Mesenchymal stem cell (in vitro differentiated cells and primary cell): ENCODE data around the gene NEK11.

ENCODE experiments used
- DNase-seq: peaks from one replicate; pipeline ENCODE4 v3.0.0-alpha.2; 2013
- H2AFZ ChIP-seq: one replicate; pipeline ENCODE4 v1.6.1; 2013; ENCODE audit warnings: low read depth, mild to moderate bottlenecking, control low read depth, inconsistent platforms, low read length, moderate library complexity
- H2AK5ac ChIP-seq: 2 replicates; pipeline ENCODE4 v1.6.1; 2013; ENCODE audit warnings: low read length, moderate library complexity, mild to moderate bottlenecking, inconsistent platforms; ENCODE audit not compliant: severe bottlenecking
- H2BK120ac ChIP-seq: one replicate; pipeline ENCODE4 v1.6.1; 2013; ENCODE audit warnings: low read depth, mild to moderate bottlenecking, inconsistent platforms, low read length, moderate library complexity
- H2BK12ac ChIP-seq, 2 experiments: one replicate each; pipeline ENCODE4 v1.6.1; 2013; ENCODE audit warnings: inconsistent platforms in 2 of 2, low read length in 2 of 2, mild to moderate bottlenecking in 2 of 2, moderate library complexity in 2 of 2, control low read depth in 1 of 2
- H2BK15ac ChIP-seq: one replicate; pipeline ENCODE4 v1.6.1; 2013; ENCODE audit warnings: mild to moderate bottlenecking, low read depth, inconsistent platforms; ENCODE audit not compliant: poor library complexity, severe bottlenecking
- H2BK5ac ChIP-seq: 2 replicates; pipeline ENCODE4 v1.6.1; 2013; ENCODE audit warnings: low read depth, mild to moderate bottlenecking, low read length, control low read depth, inconsistent platforms; ENCODE audit not compliant: poor library complexity, severe bottlenecking
- H3K14ac ChIP-seq, 2 experiments: one replicate each; pipeline ENCODE4 v1.6.1; 2013; ENCODE audit warnings: inconsistent platforms in 2 of 2, low read length in 2 of 2, control low read depth in 1 of 2, mild to moderate bottlenecking in 1 of 2, moderate library complexity in 1 of 2
- H3K18ac ChIP-seq, 2 experiments: one replicate each; pipeline ENCODE4 v1.6.1; 2013; ENCODE audit warnings: inconsistent platforms in 2 of 2, low read length in 2 of 2, control low read depth in 1 of 2, low read depth in 1 of 2, mild to moderate bottlenecking in 1 of 2
- H3K23ac ChIP-seq, 2 experiments: one replicate each; pipeline ENCODE4 v1.6.1; 2013; ENCODE audit warnings: inconsistent platforms in 2 of 2, low read length in 2 of 2, mild to moderate bottlenecking in 2 of 2, moderate library complexity in 2 of 2, control low read depth in 1 of 2
- H3K27ac ChIP-seq: 2 replicates; pipeline ENCODE4 v1.5.1; 2013; ENCODE audit warnings: mild to moderate bottlenecking, moderate library complexity, low read length, control low read depth, inconsistent platforms; ENCODE audit not compliant: poor library complexity, severe bottlenecking
- H3K27me3 ChIP-seq, 2 experiments: 2 replicates each; pipeline versions ENCODE4 v1.6.1 to v1.7.0; 2013; ENCODE audit warnings: low read length in 2 of 2, mild to moderate bottlenecking in 2 of 2, moderate library complexity in 2 of 2, control low read depth in 1 of 2, inconsistent platforms in 1 of 2; ENCODE audit not compliant: control insufficient read depth in 1 of 2, insufficient read depth in 1 of 2
- H3K36me3 ChIP-seq, 2 experiments: 2 replicates each; pipeline versions ENCODE4 v1.6.1 to v1.7.0; 2013; ENCODE audit warnings: low read length in 2 of 2, control low read depth in 1 of 2, inconsistent platforms in 1 of 2, low read depth in 1 of 2, mild to moderate bottlenecking in 1 of 2; ENCODE audit not compliant: insufficient read depth in 2 of 2, control insufficient read depth in 1 of 2
- H3K4ac ChIP-seq, 2 experiments: one replicate each; pipeline ENCODE4 v1.6.1; 2013; ENCODE audit warnings: inconsistent platforms in 2 of 2, low read length in 2 of 2, mild to moderate bottlenecking in 2 of 2, moderate library complexity in 2 of 2, control low read depth in 1 of 2, low read depth in 1 of 2
- H3K4me1 ChIP-seq: 2 replicates; pipeline ENCODE4 v1.6.1; 2013; ENCODE audit warnings: low read depth, low read length, control low read depth; ENCODE audit not compliant: control insufficient read depth, insufficient read depth
- H3K4me2 ChIP-seq: 2 replicates; pipeline ENCODE4 v1.6.1; 2013; ENCODE audit warnings: low read length, mild to moderate bottlenecking, inconsistent platforms; ENCODE audit not compliant: poor library complexity, severe bottlenecking
- H3K4me3 ChIP-seq, 2 experiments: 2 replicates each; pipeline versions ENCODE4 v1.5.1 to v1.7.0; 2013; ENCODE audit warnings: low read length in 2 of 2, mild to moderate bottlenecking in 2 of 2, control low read depth in 1 of 2, low read depth in 1 of 2; ENCODE audit not compliant: insufficient read depth in 1 of 2
- H3K79me1 ChIP-seq: replicated peaks from 2 replicates; pipeline ENCODE4 v1.6.1; 2013; ENCODE audit warnings: mild to moderate bottlenecking, control low read depth, low read length, inconsistent platforms; ENCODE audit not compliant: poor library complexity, severe bottlenecking
- H3K9ac ChIP-seq: 2 replicates; pipeline ENCODE4 v1.7.0; 2013; ENCODE audit warnings: mild to moderate bottlenecking, low read length, moderate library complexity
- H3K9me3 ChIP-seq: 2 replicates; pipeline ENCODE4 v1.7.0; 2013; ENCODE audit warnings: mild to moderate bottlenecking, low read length; ENCODE audit not compliant: control insufficient read depth
- H4K8ac ChIP-seq: one replicate; pipeline ENCODE4 v1.6.1; 2013; ENCODE audit warnings: inconsistent platforms, mild to moderate bottlenecking, low read length, moderate library complexity
- H4K91ac ChIP-seq: one replicate; pipeline ENCODE4 v1.6.1; 2013; ENCODE audit warnings: mild to moderate bottlenecking, low read length, inconsistent platforms
- WGBS: methylation state at CpG from one replicate; pipeline ENCODE4 v1.1.7; 2013; ENCODE audit warnings: mixed read lengths; 5-methylcytosine and 5-hydroxymethylcytosine counted together

NEK11 gene

DNA sequence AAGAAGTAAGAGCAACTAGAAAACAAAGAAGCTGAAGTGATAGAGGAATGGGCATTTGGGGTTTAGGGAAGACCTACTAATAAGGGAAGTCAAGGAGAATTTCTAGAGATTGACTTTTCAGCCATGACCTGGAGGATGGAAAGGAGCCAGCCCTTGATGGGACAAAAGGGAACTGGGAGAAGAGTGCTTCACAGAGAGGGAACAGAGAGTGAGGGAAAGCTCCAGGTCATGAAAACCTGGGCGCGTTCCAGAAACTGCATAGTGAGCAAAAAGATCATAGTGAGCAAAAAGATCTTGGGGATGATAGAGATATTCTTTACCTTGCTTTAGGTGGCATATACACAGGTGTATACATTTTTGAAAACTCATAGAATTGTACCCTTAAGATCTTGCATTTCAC, 211.8 kb downstream of the NEK11 start:
- Histone ChIP-seq H3K4ac (no peak overlapping the region), H2BK120ac (no peak overlapping the region), H3K18ac (no peak overlapping the region), H3K27me3 (no peaks in the 10 kb centered on the region), H3K9me3 (no peaks in the 10 kb centered on the region), H4K8ac (no peak overlapping the region), H3K4me3 (no peak overlapping the region), H4K91ac (no peak overlapping the region), H2AFZ (no peak overlapping the region), H2BK5ac (no peak overlapping the region), H3K9ac (no peak overlapping the region), H3K27ac (no peak overlapping the region), H3K14ac (no peak overlapping the region), H2AK5ac (no peak overlapping the region), H3K36me3 (no peaks in the 10 kb centered on the region), H2BK15ac (no peak overlapping the region), H3K4me2 (no peak overlapping the region), H2BK12ac (no peak overlapping the region), H3K79me1 (no peaks in the 10 kb centered on the region), H3K23ac (no peak overlapping the region), H3K4me1 (no peaks in the 10 kb centered on the region)
- no peak for DNase-seq
- 90% methylated on average over 2 of the region's 2 CpGs for WGBS

DNA sequence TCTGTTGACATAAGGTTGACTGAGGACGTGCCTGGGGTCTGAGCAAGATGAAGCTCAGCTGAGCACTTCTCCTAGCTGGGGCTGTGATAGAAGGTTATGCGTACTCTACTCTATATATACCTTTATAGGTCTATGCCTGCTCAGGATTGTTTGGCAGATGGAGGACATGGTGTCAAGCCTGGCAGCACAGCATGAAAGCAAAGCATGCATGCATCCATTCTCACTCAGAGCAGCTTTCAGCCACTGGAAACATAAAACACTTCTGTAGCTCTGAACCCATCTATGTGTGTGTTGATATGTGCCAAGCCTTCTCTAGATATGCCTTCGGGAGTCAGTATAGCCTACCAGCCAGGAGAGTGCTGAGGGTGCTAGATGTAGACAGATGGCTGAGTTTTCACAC, 212.6 kb downstream of the NEK11 start:
- DNase-seq, result no peak
- no peak overlapping the region for H3K18ac ChIP-seq
- no peaks in the 10 kb centered on the region for H3K4me1 ChIP-seq
- no peak overlapping the region for H3K4ac ChIP-seq
- H2BK12ac ChIP-seq, result no peak overlapping the region
- no peak overlapping the region for H3K4me3 ChIP-seq
- H3K23ac ChIP-seq, result no peak overlapping the region
- H2BK5ac ChIP-seq, result no peak overlapping the region
- H3K9me3 ChIP-seq, result no peaks in the 10 kb centered on the region
- H2AK5ac ChIP-seq, result no peak overlapping the region
- no peaks in the 10 kb centered on the region for H3K27me3 ChIP-seq
- H3K14ac ChIP-seq, result no peak overlapping the region
- H2BK15ac ChIP-seq, result no peak overlapping the region
- no peak overlapping the region for H4K8ac ChIP-seq
- no peak overlapping the region for H2AFZ ChIP-seq
- no peak overlapping the region for H4K91ac ChIP-seq
- no peak overlapping the region for H3K27ac ChIP-seq
- 90% methylated on average over 1 of the region's 3 CpGs for WGBS
- H3K79me1 ChIP-seq, result no peaks in the 10 kb centered on the region
- H2BK120ac ChIP-seq, result no peak overlapping the region
- no peak overlapping the region for H3K9ac ChIP-seq
- no peaks in the 10 kb centered on the region for H3K36me3 ChIP-seq
- no peak overlapping the region for H3K4me2 ChIP-seq

DNA sequence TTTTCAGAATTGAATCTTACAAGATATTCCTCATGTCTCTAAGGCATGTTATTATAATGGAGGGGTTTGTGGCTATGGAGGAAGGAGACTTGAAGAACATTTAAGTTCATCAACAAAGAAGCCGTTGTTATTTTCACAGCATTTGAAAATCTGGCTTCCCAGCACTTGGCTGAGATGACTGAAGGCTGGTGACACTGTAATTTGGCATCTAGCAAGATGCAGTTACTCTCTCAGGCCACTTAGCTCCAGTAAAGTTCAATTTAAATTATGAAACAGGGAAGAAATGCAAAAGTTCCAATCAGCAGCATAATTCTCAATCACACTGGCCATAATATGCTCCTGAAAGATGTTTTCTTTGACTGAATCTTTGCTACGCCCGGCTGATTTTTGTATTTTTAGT, 215.5 kb downstream of the NEK11 start:
- Histone ChIP-seq H3K79me1 (no peaks in the 10 kb centered on the region), H2BK15ac (no peak overlapping the region), H2BK12ac (no peak overlapping the region), H3K27ac (no peak overlapping the region), H3K27me3 (no peaks in the 10 kb centered on the region), H3K14ac (no peak overlapping the region), H4K8ac (no peak overlapping the region), H2AFZ (no peak overlapping the region), H3K4me3 (no peak overlapping the region), H3K4me1 (no peaks in the 10 kb centered on the region), H4K91ac (no peak overlapping the region), H2BK120ac (no peak overlapping the region), H3K36me3 (no peaks in the 10 kb centered on the region), H3K9me3 (no peaks in the 10 kb centered on the region), H2AK5ac (no peak overlapping the region), H3K18ac (no peak overlapping the region), H3K4me2 (no peak overlapping the region), H3K4ac (no peak overlapping the region), H3K23ac (no peak overlapping the region), H2BK5ac (no peak overlapping the region), H3K9ac (no peak overlapping the region)
- no peak for DNase-seq
- 62% methylated on average over 3 of the region's 3 CpGs for WGBS

DNA sequence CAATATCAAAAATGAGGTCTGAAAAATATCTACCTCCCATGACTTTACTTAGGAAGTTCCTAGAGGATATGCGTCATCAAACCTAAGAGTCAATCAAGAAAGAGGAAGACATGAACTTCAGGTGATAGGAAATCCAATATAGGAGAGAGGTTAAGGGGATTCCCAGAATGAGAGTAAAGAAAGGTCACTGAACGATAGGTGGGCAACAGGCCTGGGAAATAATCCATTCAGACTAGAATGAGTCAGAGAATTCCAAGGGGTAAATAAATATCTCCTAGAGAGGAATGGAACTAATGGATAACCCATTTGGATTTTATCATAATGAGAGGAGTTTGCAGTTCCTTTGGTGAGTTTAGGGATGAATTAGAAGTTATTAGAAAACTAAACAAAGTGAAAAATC, 223.8 kb downstream of the NEK11 start:
- H3K4me3 ChIP-seq, result no peak overlapping the region
- no peak overlapping the region for H2BK12ac ChIP-seq
- no peak for DNase-seq
- no peak overlapping the region for H3K4ac ChIP-seq
- peaks cover 6% of the 10 kb centered on the region for H3K9me3 ChIP-seq
- no peak overlapping the region for H2BK15ac ChIP-seq
- H3K27ac ChIP-seq, result no peak overlapping the region
- H2AK5ac ChIP-seq, result no peak overlapping the region
- H3K23ac ChIP-seq, result no peak overlapping the region
- H3K9ac ChIP-seq, result no peak overlapping the region
- H4K91ac ChIP-seq, result no peak overlapping the region
- no peaks in the 10 kb centered on the region for H3K79me1 ChIP-seq
- H2BK5ac ChIP-seq, result no peak overlapping the region
- H3K4me2 ChIP-seq, result no peak overlapping the region
- H4K8ac ChIP-seq, result no peak overlapping the region
- H3K18ac ChIP-seq, result no peak overlapping the region
- no peak overlapping the region for H3K14ac ChIP-seq
- no peaks in the 10 kb centered on the region for H3K36me3 ChIP-seq
- H2AFZ ChIP-seq, result no peak overlapping the region
- no peaks in the 10 kb centered on the region for H3K27me3 ChIP-seq
- no peaks in the 10 kb centered on the region for H3K4me1 ChIP-seq
- H2BK120ac ChIP-seq, result no peak overlapping the region
- WGBS, result 93% methylated on average over 2 of the region's 2 CpGs
